Activated CD8-positive, alpha-beta memory T cell treated with anti-CD3 and anti-CD28 coated beads, Interleukin-2, amount 50 U/mL, for 4 hours (primary cell): Measurements from ENCODE around the gene GABRR3.

Source experiments
- DNase-seq: peaks from one replicate; pipeline ENCODE4 v3.0.0-alpha.2; 2020

The GABRR3 gene

DNA sequence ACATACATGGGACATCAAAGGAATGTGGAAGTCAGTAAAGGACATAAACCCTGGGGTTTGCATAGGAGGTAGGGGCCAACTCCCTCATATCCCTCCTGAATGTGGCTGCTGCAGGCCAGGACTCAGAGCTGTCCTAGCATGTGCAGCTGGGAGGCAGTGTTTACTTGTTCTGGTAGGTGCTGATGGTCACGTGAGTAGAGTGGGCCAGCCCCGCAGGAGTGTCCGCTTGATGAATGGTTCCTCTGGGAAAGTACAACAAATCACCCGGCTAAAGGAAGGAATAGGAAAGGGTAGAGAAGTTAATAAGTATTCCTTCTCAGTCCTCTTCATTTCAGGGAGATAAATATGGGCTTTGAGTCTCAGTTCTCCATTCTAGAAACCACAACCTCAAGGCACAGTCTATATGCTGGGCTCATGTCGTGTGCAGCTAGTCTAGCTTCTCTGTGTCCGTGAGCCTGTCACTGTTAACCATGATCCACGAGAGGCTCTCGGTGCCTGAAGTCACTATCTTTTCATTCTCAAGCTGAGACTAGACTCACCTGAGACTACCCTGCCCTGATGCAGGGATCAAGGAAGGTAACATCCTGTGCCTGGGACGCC is 80.8 kb downstream of the GABRR3 start:
- DNase-seq = no peak

GRCh38 chr3:97952872-97953271 is 82.2 kb downstream of the GABRR3 start:
- DNase-seq = no peak

DNA sequence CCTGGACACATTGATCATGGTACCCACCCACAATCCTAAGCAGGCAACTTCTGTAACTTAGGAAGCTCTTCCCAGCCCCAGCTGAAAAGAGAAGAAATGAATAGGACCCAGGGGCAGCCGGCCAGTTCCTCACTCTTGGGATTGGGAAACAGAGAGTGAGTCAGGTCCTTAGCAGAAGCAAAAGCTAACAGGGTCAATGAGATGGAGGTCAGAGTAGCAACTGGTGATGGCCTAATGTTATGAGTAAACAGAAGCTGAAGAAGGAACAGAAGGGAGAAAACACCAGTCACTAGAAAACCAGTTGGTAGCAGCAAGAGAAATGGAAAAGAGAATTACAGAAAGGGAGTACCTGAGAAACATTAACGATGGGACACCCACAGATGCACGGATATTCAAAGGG is 82.8 kb downstream of the GABRR3 start:
- DNase-seq = no peak

DNA sequence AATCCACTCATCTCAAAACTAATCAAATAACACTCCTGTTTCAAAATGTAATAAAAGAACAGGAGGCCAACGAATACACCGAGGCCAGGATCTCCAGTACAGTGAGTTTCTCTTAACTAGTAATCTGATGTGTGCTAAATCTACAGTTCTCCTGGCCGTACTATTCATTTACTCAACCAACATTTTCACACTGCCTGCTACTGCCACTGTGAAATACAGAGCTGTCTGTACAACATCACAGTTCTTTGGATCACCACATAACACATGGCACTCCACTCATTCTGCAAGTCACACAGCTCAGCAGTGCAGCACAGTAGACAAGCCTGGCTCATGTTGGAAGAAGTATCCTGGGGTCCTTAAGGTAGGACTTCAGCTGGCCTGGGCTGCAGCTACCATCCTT is 84.8 kb downstream of the GABRR3 start:
- DNase-seq = no peak

DNA sequence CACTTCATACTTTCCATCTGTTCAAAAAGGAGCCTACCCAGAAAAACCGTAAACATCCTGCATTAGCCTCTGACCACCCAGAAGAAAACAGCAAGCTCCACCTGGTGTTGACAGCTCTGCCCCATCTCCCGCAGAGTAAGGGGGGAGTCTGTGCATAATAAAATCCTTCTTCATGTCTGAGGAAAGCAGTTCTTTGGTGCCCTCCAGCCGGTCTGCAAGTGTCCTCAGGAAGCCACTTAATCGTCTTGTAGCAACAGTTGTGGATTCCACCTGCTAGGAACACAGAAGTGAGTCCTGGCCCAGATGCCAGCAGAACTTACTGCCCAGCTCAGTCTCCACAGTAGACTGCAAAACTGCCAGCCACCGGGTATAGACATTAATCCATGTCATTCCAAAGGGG is 85.4 kb downstream of the GABRR3 start:
- no peak for DNase-seq

DNA sequence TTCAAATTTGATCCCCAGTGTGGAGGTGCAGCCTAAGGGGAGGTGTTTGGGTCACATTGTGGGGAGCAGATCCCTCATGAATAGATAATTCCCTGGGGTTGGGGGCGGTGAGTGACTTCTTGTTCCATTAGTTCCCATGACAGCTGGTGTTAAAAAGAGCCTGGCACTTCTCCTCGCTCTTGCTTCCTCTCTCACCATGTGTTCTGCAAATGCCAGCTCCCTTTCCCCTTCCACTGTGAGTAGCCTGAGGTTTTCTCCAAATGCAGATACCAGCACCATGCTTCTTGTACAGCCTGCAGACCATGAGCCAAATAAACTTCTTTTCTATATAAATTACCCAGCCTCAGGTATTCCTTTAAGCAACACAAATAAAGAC is 86.0 kb downstream of the GABRR3 start:
- DNase-seq = no peak

DNA sequence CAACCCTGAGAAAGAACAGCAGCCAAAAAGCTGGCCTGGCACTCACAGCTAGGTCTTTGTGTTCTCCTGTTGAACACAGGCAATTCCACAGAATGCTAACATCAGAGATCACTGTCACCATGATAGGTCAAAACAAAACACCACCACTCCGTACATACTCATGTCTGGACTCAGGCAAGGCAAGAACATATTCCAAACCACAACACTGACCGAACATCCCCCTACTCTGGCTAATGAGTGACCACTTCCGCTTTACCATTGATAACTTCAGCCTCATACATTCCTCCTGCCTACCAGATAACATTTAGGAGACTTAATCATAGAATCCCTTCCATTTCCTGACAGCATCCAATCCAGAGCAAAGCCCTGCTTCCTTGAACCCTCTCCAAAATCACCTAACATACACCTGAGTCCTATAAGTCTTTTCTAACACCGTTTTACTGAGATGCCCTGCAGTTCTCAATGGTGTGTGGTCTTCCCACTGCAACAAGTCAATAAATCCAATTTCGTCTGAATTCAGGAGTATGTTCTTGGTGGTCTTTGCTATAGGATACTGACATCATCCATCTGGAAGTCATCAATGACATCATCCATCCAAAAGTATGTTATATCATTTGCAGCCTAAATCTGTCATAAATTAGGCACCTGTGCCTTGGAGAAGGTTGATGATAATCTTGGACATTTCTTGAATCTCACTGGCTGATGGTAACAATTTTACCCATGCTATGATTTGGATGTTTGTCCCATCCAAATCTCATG is 86.6 kb downstream of the GABRR3 start:
- no peak for DNase-seq

- DNase-seq = no peak
Observed at GRCh38 chr3:97942801-97943546, 92.1 kb downstream of the GABRR3 start.

GRCh38 chr3:97940034-97940433 is 95.1 kb downstream of the GABRR3 start:
- DNase-seq = no peak

DNA sequence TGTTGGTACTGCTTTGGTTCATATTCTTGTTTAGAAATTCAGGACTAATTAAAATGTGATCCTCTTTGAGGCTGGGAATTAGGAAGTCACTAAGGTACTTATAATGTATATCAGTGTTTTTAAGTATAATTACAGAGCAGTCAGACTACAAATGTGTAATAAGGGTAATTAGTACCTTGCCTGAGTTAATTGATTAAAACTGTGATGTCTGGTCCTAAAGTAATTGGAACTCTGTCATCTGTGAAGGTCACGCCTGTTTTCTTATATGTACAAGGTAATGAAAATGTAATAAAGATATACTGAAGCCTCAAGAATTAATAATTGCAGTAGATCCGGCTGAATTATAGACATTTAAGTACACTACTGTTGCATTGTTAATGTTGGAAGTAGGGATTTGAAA is 95.7 kb downstream of the GABRR3 start:
- no peak for DNase-seq

GRCh38 chr3:97938444-97938843 is 96.7 kb downstream of the GABRR3 start:
- no peak for DNase-seq

DNA sequence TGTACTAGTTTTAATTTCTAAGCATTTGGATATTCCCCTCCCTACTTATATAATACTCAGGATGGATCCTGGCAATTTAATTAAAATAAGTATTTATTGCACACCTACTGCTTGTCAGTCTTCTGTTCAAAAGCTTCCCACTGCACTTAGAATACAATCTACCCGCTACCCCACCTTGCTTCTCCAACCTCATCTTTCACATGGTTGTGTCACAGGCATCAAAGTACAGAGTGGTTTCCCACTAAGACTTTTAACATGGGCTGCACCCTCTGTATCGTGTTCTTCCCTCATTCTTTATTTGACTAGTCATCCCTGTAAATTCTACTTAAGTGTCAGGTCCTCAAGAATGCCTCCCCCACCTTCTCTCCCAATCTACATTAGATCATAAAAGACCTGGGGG is 97.9 kb downstream of the GABRR3 start:
- DNase-seq = no peak

GRCh38 chr3:97935842-97936241 is 99.3 kb downstream of the GABRR3 start:
- no peak for DNase-seq
